GM23338 (cell line): ENCODE results near the gene CDK4.

Experiments used
- CREB1 ChIP-seq: fragments of 250-450 bp; sonication (Bioruptor Pico); IDR thresholded peaks from 2 replicates; pipeline ENCODE4 v1.5.0; 2020; ENCODE audit warnings: low read depth, mild to moderate bottlenecking, moderate library complexity
- EZH2 ChIP-seq: fragments of 200-600 bp; sonication (generic); IDR thresholded peaks from one replicate; pipeline ENCODE4 v1.8.0; 2017; ENCODE audit warnings: antibody characterized with exemption, mild to moderate bottlenecking, low read depth; ENCODE audit not compliant: unreplicated experiment
- EZH2phosphoT487 ChIP-seq: fragments of 200-600 bp; sonication (generic); IDR thresholded peaks from one replicate; pipeline ENCODE4 v1.8.1; 2018; ENCODE audit warnings: antibody characterized with exemption; ENCODE audit not compliant: unreplicated experiment
- JUNB ChIP-seq: IDR thresholded peaks from one replicate; pipeline ENCODE4 v1.6.1; 2016; ENCODE audit warnings: antibody characterized with exemption; ENCODE audit not compliant: unreplicated experiment
- POLR2AphosphoS5 ChIP-seq: IDR thresholded peaks from 2 replicates; pipeline ENCODE4 v1.6.1; 2016; ENCODE audit warnings: antibody characterized with exemption, low read depth
- ZNF114 ChIP-seq: fragments of 250-450 bp; sonication (Bioruptor Pico); IDR thresholded peaks from 2 replicates; pipeline ENCODE4 v1.5.0; 2020; ENCODE audit warnings: mild to moderate bottlenecking, moderate library complexity
- TF ChIP-seq, protein P1 (sequence below), 2 experiments: fragments of 200-600 bp in 1 of 2; sonication (generic) in 1 of 2; conservative IDR thresholded peaks; 2 replicates each; pipeline versions ENCODE4 v1.5.1 to v1.6.1; 2016 to 2017; ENCODE audit warnings: antibody characterized with exemption in 2 of 2, low read depth in 2 of 2, mild to moderate bottlenecking in 2 of 2, moderate library complexity in 1 of 2
- TF ChIP-seq, protein P2 (sequence below): IDR thresholded peaks from one replicate; pipeline ENCODE4 v1.6.1; 2018; ENCODE audit warnings: antibody characterized with exemption; ENCODE audit not compliant: unreplicated experiment
- TF ChIP-seq, protein P3 (sequence below): IDR thresholded peaks from 2 replicates; pipeline ENCODE4 v1.6.1; 2016; ENCODE audit warnings: antibody characterized with exemption

DNA sequence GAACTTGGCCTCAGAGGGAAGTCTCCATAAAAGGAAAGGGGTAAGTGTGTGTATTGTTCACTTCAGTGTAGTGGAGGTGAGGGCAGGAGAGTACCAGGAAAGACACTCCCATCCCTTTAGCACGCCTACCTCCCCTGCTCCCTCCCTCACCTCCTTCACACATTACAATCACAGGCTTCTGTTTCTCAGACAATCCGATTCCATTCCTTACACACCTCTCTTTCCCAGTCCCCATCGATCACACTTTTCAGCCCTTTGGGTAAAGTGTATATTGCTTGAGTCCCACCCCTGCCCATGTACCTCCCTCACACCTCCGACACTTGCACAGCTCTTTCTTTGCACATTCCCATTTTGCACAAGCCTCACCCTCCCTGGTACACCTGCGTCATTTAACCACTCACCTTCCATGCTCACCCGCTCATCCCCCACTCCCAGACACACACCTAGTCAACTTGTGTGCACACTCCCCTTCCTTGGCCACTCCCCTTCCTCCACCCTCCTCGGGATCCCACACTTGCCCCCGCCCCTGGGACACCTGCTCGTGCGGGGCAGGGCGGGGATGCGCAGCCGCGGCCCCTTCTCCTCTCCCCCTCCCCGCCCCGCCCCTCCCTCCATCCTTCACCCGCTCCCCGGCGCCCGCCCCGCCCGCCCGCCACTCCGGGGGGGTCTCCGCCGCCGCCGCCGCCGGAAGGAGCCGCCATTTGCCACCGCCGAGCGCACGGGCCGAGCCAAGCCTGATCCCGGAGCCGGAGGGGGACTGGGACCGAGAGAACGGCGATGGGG lies 2.5 kb upstream of the CDK4 start, which contains the start of gene MARCHF9:
- TF ChIP-seq, protein P1, sequence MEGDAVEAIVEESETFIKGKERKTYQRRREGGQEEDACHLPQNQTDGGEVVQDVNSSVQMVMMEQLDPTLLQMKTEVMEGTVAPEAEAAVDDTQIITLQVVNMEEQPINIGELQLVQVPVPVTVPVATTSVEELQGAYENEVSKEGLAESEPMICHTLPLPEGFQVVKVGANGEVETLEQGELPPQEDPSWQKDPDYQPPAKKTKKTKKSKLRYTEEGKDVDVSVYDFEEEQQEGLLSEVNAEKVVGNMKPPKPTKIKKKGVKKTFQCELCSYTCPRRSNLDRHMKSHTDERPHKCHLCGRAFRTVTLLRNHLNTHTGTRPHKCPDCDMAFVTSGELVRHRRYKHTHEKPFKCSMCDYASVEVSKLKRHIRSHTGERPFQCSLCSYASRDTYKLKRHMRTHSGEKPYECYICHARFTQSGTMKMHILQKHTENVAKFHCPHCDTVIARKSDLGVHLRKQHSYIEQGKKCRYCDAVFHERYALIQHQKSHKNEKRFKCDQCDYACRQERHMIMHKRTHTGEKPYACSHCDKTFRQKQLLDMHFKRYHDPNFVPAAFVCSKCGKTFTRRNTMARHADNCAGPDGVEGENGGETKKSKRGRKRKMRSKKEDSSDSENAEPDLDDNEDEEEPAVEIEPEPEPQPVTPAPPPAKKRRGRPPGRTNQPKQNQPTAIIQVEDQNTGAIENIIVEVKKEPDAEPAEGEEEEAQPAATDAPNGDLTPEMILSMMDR (conservative IDR thresholded peaks at IDR 0.05; ENCODE audit: low read depth in 2 of 2): no peak
- TF ChIP-seq EZH2 (no peak), EZH2phosphoT487 (no peak), CREB1 (0 out of 2 replicates have a peak, but pooled peaks have one; percentile 10), ZNF114 (CRISPR knock-in tag) (no peak), JUNB (no peak), POLR2AphosphoS5 (peak; percentile 67)
- TF ChIP-seq, protein P2, sequence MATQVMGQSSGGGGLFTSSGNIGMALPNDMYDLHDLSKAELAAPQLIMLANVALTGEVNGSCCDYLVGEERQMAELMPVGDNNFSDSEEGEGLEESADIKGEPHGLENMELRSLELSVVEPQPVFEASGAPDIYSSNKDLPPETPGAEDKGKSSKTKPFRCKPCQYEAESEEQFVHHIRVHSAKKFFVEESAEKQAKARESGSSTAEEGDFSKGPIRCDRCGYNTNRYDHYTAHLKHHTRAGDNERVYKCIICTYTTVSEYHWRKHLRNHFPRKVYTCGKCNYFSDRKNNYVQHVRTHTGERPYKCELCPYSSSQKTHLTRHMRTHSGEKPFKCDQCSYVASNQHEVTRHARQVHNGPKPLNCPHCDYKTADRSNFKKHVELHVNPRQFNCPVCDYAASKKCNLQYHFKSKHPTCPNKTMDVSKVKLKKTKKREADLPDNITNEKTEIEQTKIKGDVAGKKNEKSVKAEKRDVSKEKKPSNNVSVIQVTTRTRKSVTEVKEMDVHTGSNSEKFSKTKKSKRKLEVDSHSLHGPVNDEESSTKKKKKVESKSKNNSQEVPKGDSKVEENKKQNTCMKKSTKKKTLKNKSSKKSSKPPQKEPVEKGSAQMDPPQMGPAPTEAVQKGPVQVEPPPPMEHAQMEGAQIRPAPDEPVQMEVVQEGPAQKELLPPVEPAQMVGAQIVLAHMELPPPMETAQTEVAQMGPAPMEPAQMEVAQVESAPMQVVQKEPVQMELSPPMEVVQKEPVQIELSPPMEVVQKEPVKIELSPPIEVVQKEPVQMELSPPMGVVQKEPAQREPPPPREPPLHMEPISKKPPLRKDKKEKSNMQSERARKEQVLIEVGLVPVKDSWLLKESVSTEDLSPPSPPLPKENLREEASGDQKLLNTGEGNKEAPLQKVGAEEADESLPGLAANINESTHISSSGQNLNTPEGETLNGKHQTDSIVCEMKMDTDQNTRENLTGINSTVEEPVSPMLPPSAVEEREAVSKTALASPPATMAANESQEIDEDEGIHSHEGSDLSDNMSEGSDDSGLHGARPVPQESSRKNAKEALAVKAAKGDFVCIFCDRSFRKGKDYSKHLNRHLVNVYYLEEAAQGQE: no peak
- TF ChIP-seq, protein P3, sequence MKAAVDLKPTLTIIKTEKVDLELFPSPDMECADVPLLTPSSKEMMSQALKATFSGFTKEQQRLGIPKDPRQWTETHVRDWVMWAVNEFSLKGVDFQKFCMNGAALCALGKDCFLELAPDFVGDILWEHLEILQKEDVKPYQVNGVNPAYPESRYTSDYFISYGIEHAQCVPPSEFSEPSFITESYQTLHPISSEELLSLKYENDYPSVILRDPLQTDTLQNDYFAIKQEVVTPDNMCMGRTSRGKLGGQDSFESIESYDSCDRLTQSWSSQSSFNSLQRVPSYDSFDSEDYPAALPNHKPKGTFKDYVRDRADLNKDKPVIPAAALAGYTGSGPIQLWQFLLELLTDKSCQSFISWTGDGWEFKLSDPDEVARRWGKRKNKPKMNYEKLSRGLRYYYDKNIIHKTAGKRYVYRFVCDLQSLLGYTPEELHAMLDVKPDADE: no peak
